Stimulated activated CD8-positive, alpha-beta memory T cell treated with anti-CD3 and anti-CD28 coated beads, Interleukin-15, amount 100 ng/mL, for 24 hours (primary cell): ENCODE results near the gene ARHGEF7.

Source experiments
- DNase-seq: peaks from one replicate; pipeline ENCODE4 v3.0.0-alpha.2; 2020; ENCODE audit warnings: low read depth

The ARHGEF7 gene

GRCh38 chr13:111225810-111226546 is 110.9 kb downstream of the ARHGEF7 start:
- no peak for DNase-seq

- no peak for DNase-seq
Measured at GRCh38 chr13:111227405-111227804, 112.3 kb downstream of the ARHGEF7 start.

DNA sequence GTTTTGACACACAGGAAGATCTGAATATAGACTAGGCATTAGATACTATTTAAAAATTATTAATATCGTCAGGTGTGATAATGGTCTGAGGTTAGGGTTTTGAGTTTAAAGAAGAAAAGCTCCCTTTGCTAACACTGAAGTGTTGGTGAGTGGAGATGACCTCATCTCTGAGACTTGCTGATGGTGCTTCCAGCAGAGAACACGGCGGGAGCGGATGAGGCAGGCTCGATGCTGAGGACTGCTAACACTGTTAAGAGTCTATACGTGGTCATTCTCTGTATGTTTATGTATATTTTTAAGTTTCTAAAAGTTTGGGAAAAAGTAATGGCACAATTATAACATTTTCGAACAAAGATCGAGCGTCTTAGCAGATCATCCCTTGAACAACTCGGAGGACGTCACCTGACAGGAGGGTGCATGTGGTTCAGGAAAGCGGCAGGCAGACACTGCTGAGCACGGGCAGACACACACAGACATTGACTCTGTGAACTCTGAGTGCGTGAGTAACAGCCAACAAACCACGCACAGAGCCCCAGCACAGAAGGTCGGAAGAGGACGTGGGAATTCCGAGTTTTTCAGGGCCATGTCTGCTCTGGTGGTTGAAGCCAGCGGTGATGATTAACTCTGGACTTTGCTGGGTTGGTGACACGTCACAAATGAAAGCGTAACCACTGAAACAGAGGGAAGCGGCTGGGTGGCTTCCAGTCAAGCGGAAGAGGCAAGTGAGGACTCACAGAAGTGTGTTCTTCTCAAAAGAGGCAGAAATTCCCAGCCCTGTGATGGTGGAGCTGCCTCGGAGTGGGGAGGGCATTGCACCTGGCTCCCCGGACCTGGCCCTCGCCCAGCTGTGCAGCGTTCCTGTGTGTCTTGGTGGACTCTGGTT is 113.4 kb downstream of the ARHGEF7 start:
- no peak for DNase-seq

DNA sequence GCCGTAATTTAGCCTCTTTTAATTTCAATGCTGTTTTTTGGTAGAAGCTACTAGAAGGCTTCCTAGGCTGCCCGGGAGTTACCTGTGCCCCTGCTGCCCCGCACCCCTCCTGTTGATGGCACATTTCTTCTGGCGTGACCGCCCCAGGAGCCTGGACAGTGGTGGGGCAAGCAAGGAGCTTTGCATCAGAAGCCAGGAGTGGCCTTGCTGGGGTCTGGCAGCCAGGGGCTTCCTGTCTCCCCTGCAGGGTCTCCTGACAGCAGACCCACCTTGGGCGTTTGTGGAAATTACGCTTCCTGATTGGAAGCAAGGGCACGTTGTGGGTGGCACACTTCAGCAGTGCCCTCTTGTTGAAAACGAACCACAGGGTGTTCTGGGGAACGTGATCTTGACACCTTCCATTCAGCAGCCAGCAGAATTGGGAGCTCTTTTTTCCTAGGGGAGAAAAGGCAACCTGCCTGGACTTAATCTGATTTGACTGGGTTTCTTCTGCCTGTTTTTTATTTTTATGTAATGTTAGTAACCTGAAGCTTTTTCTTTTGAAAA is 115.3 kb downstream of the ARHGEF7 start:
- no peak for DNase-seq

GRCh38 chr13:111232191-111232590 is 117.1 kb downstream of the ARHGEF7 start:
- DNase-seq, result no peak

- no peak for DNase-seq
Measured at GRCh38 chr13:111233080-111233479, 118.0 kb downstream of the ARHGEF7 start.

DNA sequence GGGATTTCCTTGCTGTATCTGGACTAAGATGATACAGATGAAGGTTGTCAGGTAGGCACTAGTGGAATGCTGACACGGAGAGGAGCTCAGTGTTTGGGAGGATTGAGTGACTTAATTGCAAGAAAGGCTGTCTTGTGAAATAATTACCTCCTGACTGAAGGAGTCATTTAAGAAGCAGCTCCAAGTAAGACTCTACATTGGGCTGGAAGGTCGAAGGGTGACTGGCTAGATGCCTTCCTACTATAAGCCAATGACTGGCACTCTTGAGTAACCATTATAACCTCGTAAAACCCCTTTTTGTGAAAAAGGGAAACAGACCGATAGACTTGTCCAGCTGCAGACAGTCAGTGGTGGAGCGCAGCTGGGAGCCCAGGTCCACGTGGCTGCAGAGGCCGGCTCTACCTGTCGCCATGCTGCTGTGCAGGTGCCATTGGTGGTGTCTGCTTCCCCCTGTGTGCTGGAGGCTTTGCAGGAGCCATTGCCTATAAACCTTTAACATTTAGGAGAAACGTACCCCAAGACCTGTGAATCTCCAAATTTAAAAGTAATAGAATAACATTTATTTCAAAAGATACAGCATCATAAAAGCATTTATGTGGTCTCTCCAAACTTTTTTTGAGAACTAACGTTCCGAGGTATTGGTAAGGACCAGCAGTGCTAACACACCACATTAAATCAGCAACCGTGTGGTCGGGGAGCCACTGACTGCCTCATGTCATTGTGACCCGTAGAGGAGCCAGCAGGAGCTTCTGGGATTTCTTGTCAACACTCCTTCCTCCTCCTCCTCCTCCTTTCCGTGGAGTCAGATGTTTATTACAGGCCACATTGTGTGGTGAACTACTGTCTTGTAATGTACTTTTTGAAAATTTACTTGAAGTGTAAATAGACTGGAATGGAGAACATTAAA is 124.9 kb downstream of the ARHGEF7 start:
- DNase-seq, result no peak

- DNase-seq, result no peak
Measured at GRCh38 chr13:111241006-111241755, 126.1 kb downstream of the ARHGEF7 start.

DNA sequence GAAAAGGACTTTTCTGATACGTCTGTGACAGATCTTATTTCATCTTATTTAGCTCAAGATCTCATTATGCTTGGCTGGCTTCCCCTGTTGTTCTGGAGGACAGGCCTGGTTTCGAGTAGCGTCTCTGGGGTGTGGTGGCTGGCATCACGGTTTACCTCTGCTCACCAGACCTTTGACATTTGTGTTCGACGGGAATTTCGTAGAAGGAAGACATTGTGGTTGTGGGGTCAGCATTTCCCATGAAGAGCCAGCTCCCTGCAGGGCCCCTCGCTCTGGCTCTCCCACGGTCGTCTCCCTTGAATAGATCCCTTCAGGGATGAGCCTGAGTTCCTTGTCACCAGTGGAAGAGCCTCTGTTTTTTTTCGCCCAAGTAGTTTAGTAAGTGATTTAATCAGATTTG is 126.8 kb downstream of the ARHGEF7 start:
- no peak for DNase-seq

DNA sequence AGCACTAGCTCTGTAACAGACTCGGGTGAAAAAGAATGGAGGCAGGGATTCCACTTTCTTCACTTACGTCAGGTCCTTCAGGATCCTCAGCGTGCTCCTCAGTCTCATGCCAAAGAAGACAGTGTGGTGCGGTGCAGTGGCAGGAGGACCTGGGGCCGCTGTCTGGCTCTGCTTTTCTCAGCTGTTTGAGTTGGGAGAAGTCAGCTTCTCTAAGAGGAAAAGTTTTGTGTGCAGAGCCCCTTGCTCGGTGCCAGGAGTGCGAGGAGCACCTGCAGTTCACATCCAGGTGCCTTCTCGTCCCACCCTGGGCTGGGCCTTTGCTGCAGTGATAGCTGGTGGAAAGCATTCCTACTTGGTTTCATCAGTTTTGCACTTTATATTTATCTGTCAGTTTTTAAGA is 127.5 kb downstream of the ARHGEF7 start:
- no peak for DNase-seq

DNA sequence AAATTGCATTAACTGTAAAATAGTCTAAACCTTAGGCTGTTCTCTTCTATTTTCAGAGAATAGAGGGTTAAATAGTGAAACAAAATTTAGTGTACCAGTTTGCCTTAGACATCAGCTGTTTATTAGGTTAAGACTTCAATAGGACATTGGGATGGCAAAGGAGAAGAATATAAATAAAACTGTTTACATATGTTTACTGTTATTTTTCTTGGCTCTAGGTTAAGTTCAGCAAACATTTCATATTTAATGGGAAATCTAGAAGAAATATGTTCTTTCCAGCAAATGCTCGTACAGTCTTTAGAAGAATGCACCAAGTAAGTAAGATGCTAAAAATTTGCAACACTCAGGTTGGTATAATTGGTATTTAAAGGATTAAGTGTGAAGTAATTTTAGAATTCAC is 128.9 kb downstream of the ARHGEF7 start:
- no peak for DNase-seq

- DNase-seq, result no peak
Measured at GRCh38 chr13:111245576-111246384, 130.7 kb downstream of the ARHGEF7 start.

DNA sequence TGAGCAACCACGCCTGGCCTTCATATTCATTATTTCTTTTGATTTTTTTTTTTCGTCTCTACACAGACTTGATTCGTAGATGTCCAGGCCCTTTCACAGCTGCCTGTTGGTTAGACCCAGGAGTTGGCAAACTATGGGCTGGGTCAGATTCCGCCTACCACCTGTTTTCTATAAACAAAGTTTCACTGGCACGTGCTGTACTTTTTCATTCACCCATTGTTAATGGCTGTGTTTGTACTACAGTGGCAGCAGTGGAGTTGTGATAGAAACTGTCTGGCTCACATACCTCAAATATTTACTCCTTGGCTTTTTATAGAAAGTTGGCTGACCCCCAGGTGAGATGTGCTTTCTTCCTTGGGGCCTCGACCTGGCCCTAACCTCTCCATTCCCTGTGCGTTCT is 132.4 kb downstream of the ARHGEF7 start:
- DNase-seq, result no peak

DNA sequence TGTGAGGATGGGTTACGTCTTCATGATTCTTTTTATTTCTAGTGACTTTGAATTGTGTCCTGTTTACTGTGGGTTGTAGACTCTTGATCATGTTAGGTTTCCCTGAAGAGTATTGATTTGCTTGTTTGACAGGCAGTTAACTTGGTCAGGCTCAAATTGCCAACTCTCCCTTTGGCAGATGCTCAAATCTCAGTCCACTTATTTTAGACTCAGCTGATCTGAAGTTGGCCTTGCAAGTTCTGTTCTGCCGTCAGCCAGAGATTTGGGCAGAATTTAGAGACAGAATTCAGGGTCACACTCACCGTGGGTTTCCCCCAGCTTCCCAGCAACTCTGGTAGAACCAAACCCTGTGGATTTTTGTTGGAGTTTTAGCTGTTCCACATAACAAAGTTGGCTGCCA is 133.7 kb downstream of the ARHGEF7 start:
- no peak for DNase-seq

GRCh38 chr13:111249637-111250360 is 134.7 kb downstream of the ARHGEF7 start:
- no peak for DNase-seq

GRCh38 chr13:111251646-111252445 is 136.7 kb downstream of the ARHGEF7 start:
- DNase-seq, result no peak

DNA sequence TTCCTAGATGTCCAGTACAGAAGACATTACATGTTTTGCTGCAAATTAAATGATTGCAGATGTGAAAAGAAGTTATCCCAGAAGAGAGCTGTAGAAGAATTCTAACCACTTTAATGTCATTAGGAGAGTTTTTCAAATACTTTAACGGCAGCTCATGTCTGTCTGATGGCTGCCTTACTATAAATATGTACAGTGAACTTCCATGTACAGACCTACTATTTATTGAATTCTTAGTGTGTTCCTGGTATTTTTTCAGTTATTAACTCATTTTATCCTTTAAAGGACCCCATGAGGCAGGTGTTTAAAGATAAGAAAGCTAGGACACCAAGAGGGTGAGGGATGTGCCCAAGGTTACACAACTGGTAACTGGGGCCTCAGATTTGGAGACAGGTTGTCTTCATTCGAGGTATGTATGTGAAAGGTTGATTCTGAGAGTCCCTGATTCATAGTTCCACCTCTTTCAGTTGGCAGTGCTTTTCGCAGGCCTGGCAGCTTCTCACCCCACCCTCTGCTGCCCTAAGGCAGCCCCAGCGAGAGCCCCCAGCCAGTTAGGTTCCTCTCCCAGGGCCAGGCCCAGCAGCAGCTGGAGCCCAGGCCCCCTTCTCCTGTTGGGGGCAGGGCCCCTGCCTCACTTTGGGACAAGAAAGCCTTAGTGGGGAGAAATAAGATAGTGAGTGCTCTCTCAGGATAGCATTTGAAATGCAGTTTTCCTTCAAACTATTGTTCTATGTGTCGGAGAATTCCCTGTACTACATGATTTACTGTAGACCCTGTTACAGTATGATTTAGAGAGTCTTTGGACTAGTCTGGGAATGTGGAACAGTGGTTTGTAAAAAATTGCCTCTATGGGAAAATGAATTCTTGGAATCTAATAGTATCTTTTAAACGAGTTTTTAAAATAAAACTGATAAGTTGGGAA is 137.6 kb downstream of the ARHGEF7 start:
- DNase-seq, result no peak

DNA sequence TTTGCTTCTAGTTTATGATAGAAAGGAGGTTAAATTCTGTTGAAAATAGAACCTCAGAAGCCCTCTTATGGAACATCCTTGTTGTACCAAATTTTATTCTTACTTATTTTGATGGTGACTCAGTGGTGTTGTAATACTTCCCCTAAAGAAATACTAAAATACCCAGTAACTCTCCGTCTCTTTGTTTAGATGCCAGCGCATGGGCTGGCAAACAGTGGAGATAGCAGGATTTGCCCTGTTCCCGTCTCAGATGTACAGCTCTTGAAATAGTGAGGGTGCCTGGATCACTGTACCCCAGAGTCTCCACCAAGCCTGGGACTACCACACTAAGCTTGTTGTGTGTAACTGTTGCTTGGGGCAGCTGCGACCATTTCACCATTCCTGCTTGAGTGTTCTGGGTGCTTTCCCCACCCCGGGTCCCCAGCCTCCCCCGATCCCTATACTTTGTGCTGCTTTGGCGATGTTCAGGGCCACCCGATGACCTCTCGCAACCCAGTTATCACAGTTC is 138.3 kb downstream of the ARHGEF7 start:
- no peak for DNase-seq
